ENCODE data around the gene PHACTR1.

Gene PHACTR1

DNA sequence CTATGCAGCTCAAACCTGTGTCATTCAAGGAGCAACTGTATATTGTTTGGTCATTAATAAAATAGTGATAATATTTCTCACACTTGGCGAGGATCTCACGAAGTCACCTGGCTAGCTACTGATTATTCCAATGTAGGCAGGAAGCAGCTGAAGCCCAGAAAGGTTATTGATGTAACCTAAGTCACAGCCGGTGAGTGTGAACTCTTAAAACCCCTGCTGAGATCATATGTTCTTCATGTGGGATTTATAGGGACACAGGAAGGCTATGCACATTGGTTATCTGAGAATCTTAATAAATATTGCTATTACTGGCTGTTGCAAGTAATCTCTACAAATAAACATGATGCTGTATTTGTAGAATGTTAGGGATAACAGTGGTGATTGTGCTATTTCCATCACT is 450.3 kb downstream of the PHACTR1 start:
- DNase-seq = no peak

DNA sequence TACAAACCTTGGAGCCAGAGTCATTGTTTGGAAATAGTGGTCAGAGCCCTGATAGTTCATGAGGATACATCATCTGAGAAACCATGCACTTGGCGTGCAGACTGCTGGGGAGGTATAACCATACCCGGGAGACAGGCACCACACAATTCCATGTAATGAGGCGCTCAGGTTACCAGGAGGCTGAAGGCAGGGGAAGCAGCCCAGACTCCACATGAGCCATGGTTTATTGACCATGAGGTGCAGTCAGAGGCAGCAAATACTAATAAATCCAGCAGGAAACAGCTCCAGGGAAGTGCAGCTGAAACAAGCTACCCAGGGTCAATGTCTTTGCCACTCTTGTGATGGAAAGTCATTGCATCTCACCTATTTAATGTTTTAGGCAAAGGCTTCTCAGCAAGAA is 455.7 kb downstream of the PHACTR1 start:
- no peak for DNase-seq

DNA sequence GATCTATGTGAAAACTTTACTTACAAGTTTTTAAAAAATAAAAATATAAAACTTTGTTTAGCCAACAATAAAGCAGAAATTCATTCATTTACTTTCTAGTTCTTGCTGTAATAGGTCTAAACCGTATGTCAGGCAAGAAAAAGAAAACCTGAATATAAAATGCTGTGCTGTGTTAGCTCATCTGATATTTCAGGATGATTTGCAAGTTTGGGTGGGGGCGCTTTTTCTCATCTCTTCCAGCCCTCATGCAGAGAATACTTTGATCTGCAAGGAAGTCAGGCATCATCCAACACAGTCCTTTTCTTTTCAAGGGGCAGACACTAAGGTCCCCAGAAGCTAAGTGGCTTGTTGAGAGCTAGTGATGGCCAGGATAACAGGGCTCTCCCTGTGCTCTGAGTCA is 458.5 kb downstream of the PHACTR1 start:
- no peak for DNase-seq

DNA sequence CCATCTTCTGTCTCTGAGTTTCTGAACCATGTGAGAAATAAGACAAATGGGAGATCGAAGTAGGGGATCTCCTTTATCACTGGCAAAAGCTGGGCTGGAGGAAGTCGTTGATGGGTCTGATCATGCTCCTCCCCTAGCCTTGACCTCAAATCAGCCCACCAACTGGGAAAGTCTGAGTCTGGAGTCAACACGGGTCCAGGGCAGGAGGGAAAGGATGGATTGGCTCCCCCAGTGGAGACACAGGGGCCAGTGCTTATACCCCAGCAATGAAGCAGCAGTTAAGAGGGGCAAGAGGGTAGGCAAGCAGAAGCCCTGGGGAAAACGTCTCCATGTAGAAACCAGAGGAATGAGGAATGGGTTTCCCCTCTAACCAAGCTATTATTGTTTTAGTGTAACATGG is 459.2 kb downstream of the PHACTR1 start:
- no peak for DNase-seq

DNA sequence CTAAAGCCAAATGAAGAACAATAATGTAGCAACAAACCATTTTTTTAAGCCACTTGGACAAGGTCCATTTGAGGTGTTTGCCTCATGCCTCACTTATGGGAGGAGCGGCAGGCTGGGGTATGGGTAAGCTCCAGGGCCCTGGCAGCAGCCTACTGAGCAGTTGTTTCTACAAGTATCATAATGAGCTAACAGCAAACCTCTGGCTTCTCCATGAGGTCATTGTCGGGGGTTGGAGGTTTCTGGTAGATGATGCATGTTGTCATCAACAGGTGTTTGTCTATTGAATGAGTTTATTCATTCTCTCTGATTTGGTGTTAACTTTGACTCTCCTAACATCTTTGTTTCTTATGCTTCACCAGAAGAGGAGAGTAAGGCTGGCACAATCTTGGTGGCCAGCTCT is 461.1 kb downstream of the PHACTR1 start:
- no peak for DNase-seq

DNA sequence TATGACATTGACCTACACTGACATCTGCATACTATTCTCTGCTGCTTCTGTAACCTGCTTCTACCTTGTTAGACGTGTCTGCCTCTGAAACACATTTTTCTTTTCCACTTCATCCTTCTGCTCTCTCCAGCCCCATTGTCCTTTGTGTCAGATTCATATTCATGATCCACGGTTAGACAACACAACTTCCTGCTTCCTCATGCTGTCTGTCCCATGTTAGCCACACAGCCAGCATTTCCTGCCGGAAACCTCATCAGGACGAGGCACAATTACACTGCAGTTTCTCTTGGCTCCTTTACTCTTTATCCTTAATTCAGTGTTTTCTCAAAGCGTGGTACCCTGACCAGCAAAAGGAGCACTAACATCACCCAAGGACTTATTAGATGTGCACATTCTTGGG is 461.5 kb downstream of the PHACTR1 start:
- peak; percentile 81 to 92 for DNase-seq

DNA sequence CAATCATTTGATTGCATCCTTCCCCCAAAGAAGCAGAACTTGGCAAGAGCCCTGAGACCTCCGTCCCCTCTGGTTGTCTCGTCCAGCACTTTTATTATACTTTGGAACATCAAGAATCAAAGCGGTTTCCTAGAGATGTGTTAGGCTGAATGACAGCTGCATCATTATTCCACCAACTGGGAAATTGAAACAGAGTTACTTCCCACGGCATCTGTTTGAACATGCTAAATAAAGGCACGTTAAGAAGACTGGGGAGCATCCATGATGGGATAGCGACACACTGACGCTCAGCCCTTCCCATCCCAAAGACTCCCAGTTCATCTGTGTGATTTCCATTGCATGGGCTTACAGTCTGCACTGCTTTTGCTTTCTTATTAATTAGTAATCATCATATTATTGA is 464.0 kb downstream of the PHACTR1 start:
- DNase-seq = no peak

DNA sequence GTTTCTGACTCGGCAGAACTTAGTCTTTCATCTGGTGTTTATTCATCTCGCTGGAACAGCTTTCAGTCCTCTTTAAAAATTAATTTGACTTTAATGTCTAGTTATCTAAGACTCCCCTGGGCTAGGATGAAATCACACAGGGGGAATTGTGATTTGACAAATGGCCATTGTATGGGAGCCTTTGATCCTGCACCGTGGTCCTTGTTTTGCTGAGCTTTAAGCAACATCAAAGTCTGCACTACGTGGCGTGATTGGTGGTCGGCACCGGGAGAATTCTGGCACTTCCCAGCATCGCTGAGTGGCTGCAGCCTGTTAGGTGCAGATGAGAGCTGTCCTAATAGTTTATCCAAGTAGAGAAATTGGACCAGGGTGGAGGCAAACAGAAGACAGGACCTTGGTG is 464.8 kb downstream of the PHACTR1 start:
- DNase-seq = no peak

DNA sequence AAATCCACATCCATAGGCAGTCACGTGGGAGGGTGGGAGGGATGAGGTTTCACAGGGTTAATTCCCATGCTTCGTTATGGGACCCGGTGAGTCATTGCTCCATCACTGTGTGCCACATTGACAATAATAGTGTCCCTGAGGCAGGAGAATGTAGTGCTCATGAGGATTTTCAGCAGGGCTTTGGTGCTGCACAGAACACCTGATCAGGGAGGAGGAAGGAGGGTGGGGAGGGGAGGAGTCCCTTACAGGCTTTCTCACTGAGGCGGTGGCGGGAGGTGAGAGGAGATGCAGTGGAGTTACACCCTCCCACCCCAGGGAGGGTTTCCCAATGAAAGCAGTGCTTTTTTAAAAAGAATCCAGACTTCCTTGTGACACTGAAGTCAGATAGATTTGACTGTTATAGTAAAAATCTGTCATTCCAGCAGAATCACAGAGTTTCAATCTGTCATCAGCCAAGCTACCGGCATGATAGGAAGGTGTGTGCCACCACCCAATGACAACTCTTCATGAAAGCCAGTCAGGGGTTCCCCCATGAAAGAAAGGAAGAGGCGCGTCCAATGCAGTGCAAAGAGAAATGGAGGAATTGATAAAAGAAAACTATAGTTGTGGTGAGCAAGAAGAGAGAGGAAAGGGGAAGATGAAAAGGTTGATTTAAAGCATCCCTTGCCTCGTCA is 467.0 kb downstream of the PHACTR1 start:
- DNase-seq = no peak

DNA sequence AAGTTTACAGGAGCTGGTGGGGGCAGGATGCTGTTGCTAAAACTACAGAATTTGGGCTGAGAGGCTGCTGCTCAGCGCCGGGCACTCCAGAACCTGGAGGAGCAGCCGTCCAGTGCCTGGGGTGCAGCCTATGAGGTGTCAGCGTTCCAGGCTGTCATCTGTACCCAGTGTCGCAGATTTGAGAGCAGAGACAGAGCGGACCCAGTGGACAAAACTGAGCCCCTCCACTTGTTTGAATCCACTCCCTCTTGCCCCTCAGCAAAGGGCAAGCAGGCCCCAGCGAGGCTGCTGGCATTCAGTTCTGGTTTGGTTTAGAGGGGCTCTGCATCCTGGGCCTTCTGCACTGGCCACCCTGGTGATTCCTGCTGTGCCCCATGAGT is 467.5 kb downstream of the PHACTR1 start:
- no peak for DNase-seq

DNA sequence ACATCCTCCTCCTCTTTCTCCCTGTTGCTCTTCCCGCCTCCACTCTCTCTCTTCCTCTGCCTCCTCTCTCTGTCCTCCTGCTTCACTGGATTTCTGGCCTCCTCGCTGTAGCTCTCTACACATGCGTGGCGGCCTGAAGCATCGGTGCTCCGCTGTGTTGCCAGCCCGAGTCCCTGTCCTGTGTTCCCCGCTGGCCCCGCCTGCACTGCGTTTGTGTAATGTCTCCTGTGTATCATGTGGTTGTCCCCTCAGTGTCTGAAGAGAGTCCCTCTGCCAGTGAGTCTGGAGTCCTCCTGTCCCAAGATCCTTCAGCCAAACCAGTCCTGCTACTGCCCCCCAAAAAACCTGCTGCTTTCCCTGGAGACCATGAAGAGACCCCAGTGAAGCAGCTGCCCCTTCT is 468.0 kb downstream of the PHACTR1 start:
- DNase-seq = no peak

DNA sequence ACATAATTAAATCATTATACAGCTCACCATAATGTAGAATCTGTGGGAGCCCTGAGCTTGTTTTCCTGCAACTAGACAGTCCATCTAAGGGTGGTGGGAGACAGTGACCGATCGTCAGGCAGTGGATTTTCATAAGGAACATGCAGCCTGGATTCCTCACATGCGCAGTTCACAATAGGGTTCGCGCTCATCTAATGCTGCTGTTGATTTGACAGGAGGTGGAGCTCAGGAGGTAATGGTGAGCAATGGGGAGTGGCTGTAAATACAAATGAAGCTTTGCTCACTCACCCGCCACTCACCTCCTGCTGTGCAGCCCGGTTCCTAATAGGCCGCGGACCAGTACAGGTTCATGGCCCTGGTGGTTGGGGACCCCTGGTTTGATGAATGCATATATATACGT is 470.3 kb downstream of the PHACTR1 start:
- no peak for DNase-seq

DNA sequence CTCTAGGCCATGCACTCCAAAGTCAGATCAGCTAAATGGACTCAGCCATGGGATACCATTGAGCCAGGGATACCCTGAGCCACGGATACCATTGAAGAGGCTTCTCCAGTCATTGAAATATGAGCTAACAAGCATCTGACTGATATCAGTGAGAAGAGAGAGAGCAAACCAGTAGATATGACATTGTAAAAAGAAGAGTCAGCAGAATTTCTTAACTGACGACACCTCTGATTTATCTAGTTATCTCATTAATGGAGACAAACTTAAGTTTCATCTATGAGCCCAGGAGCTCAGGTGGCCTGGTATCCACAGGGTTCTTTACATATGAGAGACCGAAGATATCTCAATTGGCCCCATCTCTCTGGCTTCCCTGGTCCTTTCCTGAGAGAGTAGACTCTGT is 471.1 kb downstream of the PHACTR1 start:
- no peak for DNase-seq

DNA sequence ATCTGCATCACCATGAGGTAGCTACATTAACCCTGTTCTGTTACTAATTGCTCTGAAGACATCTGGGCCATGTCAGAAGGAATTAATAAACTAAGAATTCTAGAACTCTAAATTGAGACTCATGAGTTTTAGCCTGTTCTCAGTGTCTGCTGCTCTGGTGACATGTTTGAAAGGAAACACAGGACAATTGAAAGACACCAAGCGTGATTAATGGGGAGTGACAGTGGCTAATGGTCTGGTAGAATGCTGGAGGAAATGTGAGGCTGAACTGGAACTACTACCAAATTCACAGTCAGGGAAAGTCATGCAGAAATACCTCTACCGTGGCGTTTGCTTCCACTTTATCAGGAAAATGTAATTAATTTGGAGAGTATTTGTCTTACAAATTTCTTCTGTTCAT is 471.7 kb downstream of the PHACTR1 start:
- no peak for DNase-seq

DNA sequence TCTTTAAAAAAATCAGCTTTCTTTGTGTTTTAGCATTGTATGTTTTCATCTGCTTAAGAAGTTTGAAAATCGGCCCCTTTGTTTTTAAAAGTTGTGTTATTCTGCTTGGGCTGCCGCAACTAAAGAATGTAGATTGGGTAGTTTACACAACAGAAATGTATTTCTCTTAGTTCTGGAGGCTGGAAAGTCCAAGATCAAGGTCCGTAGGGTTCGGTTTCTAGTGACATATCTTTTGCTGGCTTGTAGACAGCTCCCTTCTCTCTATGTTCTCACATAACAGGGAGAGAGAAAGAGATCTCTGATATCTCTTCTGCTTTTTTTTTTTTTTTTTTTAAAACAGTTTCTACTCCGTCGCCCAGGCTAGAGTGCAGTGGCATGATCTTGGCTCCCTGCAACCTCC is 473.1 kb downstream of the PHACTR1 start:
- DNase-seq = no peak

DNA sequence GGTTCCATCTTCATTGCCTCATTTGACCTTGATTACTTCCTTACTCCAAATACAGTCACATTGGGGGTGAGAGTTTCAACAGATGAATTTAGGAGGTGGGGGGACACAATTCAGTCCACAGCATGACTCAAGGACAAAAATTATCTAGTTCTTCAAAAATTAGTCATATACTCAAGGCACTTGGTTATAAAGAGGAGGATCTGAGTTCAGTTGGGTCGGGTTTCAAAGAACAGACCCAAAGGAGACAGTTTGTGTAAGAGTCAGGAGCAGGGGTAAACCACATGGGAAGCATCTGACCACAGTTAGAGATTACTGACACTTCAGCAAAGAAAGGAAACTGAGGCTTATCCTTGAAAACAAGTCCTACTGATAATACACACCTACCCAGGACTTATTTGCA is 473.8 kb downstream of the PHACTR1 start:
- DNase-seq = no peak

DNA sequence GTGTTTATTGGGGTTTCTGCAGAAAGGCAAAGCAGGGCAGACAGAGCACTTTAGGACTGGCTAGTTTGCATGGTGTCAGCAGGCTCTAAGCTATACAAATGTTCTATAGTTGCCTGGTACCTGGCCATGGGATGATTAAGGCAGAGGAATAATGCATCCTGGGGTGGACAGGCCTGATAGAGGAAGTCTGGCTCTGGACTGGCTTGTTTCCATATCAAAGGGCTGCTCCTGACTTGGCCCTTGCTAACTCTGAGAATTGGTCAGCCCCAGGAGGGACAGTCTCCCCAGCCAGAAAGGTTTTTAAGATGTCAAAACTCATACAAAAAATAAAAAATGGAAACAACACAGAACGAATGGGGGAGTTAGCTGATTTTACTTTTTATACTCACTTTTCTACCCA is 474.9 kb downstream of the PHACTR1 start:
- DNase-seq = no peak

DNA sequence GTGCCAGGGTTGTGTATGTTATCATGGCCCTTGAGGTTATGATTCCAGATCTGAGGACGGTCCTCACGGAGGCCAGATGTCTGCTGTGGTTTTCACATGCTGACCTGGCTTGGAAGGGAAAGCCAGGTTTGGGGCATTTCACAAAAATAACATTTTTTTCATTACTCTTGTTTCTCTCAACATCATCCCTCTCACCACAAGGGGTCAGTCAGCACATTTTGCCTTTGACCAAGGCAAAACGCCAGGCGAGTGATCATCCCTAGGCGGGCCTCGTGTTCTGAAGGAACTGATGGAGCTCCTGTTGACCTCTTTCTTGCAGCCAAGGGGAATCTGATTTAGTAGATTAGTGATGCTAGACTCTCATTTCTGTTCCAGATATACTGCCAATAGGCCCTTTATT is 478.3 kb downstream of the PHACTR1 start:
- peak; percentile 67 to 74 for DNase-seq

DNA sequence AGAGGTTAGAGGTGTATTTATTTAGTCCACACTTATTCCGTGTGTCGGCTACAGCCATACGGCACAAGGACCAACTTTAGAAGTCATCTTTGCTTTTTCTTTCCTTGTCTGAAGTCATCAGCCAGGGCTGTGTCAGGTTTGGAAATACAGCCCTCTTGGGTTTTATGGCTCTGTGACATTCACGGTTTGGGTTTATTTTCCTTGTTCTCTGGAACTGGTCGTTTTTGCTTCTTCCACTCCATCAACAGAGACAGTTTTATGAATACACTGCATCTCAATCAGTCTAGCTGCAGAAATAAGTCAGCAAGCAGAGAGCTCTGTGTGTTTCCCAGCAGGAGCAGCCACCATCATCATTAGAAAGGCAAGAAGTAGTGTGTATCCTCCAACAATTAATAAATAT is 479.2 kb downstream of the PHACTR1 start:
- no peak for DNase-seq

DNA sequence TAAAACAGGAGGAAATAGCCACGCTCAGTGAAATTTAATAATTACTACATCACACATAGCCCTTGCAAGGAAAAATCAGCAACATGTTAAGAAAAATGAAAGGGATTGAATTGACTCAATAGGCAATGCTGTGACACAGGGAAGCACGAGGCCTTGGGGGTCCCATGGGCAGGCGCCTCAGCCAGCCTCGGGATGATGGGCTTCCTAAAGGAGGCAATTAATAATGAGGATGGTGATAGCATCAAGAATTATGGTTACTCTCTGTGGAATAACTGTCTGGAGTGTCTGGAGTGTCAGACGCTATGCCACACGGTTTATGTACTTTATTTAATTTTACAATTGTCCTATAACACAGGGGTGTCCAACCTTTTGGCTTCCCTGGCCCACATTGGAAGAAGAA is 481.6 kb downstream of the PHACTR1 start:
- DNase-seq = no peak

DNA sequence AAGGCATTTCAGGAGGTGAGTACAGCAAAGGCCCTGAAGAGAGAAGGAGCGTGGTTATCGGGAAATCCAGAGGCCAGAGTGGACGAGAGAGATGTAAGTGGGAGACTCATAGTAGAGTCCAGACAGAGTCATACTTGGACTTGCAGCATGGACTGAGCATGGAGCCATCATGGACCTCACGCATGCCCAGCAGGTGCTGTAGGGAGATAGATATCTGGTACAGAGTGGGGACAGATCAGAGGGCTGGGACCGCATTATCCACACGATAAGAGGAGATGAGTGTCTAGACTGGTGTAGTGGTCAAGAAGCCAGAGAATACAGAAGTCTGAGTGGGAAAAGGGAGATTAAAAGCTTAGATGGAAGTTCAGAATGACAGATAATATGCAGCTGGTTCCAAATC is 484.8 kb downstream of the PHACTR1 start:
- DNase-seq = no peak

DNA sequence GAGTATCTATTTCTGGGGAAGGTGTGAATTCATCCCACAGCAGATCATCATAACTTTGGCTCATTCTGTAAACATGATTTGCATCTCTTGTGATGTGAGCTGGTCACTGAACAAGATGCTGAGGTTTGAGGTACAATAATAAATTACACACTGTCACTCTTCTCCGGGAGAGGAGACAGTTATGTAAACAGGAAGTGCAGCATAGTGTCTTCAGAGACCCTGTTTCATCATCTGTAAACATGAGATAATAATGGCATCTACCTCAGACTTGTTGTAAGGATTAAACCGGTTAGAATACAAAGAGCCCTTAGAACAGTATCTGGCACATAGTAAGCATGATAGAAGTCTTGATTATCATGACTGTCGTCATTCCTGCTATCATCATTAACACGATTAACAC is 486.6 kb downstream of the PHACTR1 start:
- peak in 1 of 2 experiments; percentile 13 for DNase-seq

DNA sequence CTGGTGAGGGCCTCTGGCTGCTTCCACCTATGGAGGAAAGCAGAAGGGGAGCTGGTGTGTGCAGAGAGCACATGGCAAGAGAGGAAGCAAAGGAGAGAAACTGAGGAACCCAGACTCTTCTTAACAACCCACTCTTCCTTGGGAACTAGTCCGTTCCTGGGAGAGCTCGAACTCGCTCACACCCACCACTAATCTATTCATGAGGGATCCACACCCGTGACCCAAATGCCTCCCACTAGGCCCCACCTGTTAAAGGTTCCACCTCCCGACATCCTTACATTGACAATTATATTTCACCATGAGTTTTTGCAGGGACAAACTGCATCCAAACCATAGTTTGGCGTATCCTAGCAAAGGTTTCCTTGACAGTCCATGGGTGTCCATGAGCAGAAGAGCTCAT is 488.5 kb downstream of the PHACTR1 start:
- no peak for DNase-seq

DNA sequence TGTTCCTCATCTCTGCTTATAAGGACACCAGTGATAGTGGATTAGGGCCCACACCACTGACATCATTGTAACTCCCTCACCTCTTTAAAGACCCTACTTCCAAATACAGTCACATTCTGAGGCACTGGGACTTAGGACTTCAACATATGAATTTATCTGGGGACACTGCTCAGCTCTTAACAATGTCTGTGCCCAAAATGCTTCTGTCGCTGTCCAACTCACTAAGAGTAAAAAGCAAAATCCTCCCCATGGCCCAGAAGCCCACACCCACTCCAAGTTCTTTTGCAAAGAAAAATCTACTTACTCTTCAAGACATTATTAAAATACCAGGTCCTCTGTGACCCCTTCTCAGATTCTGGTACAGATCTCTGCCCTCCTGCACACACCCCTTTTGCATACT is 495.5 kb downstream of the PHACTR1 start:
- DNase-seq = no peak

DNA sequence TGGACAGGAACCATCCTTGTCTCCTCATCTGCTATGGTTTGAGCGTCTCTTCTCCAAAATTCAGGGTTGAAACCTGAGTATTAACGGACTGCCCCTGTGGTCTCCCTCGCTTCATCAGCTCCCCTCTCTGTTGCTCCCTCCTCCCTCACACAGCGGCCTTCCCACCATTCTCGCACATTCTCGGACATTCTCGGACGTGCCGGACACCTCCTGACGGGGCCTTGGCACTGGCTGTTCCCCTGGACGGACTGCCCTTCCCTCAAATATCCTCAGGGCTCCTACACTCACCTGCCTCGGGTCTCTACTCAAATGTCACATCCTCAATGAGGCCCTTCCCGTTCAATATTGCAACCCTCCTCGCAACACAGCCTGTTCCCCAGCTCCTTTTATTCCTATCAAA is 496.0 kb downstream of the PHACTR1 start:
- DNase-seq = no peak

DNA sequence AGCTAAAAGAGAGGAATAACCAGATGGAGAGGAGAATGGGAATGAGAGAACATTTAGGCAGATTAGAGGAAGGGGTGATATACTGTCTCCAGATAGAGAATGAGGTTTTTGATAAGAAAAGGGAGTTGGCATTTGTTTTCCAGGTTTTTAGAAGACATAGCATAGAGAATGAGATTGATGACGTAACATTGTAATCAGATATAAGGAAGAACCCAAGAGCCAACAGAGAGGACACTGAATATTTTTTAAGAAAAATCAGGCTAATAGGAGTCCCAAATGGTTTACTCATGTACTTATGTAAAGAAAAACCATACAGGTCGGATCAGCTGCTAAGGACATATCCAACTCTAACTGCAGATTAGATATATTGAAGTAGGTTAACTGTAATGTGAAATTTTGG is 498.8 kb downstream of the PHACTR1 start:
- DNase-seq = no peak

Data from AML-193 (cell line).